GM12874 (cell line): ENCODE measurements around the gene MLH1.

ENCODE experiments used
- CTCF ChIP-seq: IDR thresholded peaks from 2 replicates; pipeline ENCODE4 v1.5.1; 2011; ENCODE audit warnings: low read depth, mild to moderate bottlenecking, control low read depth, low read length, moderate library complexity; ENCODE audit not compliant: insufficient read depth

MLH1 gene

GRCh38 chr3:36993326-36994283 lies at the start of gene MLH1:
Gene MLH1, plus strand, starts transcription at chr3:36993518. Its CDS starts 30 bp downstream, at chr3:36993548.
- TF ChIP-seq CTCF: no peak

- no peak for TF ChIP-seq CTCF
These were observed 49.7 kb upstream of the MLH1 start for GRCh38 chr3:36943601-36944000.

GRCh38 chr3:36944012-36944640 lies 49.2 kb upstream of the MLH1 start:
- TF ChIP-seq CTCF: no peak

- no peak for TF ChIP-seq CTCF
These were observed 48.6 kb upstream of the MLH1 start, which contains the start of gene TRANK1 for GRCh38 chr3:36944641-36945270. Gene TRANK1, minus strand, starts transcription at chr3:36945054. Its CDS starts 245 bp downstream, at chr3:36944809.

GRCh38 chr3:36945333-36945980 lies 47.9 kb upstream of the MLH1 start:
- no peak for TF ChIP-seq CTCF

GRCh38 chr3:36954452-36955134 lies 38.7 kb upstream of the MLH1 start:
- TF ChIP-seq CTCF: no peak

- no peak for TF ChIP-seq CTCF
These were observed 37.2 kb upstream of the MLH1 start for GRCh38 chr3:36956155-36956554.
